Pons (tissue), 1 donor: Measurements from ENCODE around the gene MEGF6.

Experiments
- DNase-seq: peaks from one replicate; pipeline ENCODE4 v3.0.0-alpha.2; 2016; ENCODE audit warnings: low spot score

Gene MEGF6

DNA sequence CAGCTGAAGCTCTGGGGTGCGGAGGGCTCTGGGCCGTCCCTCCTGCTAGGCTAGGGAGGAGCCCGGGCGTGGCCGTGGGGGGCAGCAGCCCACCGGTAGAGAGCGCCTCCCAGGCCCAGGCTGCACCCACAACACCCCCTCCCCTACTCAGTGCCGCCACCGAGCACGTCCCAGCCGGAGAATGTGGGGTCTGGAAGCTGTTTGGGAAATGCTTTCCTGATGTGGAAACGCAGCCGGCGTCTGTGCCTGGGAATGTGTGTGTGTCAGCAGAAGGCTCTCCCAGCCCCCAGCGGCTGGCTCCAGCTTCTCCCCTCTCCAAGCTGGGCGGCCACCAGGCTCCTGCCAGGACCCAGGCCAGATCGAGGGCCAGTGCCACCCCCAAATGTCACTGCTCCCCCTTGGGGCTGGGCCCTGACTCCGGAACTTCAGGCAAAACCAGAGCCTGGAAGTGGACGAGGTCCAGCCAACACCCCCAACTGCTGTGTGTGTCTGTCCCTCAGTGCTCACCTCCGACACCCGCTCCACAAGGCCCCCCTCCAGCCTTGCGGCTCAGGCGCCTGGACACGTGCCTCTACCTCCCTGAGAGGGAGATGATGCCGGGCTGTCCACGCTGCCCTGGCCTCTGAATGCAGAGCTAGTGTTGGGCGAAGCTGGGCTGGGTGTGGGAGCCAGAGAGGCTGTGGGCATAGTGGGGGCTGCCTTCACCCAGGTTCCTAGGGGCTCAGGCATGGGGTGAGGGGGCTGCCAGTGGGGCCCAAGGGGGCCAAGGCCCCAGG is 74.7 kb downstream of the MEGF6 start:
- DNase-seq = no peak

DNA sequence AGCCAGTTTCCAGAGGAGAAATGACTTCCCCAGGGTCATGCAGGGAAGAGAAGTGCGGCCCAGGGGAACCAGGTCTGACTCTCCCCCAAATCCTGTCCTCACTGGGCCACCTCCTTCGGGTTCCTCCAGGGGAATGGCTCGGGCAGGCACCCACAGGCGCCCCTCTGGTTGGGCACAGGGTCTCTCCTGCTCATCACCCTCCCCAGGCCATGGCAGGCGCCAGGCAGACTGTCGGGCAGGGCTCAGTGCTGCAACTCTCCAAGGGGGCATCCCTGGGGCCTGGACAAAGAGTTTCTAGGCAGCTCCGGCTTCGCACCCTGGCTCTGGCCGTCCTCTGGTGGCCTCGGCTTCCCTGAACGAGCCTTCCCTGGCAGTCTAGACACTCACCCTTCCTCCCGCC is 75.6 kb downstream of the MEGF6 start:
- no peak for DNase-seq

- no peak for DNase-seq
Measured at GRCh38 chr1:3534803-3535637, 76.3 kb downstream of the MEGF6 start.

GRCh38 chr1:3533067-3534048 is 78.0 kb downstream of the MEGF6 start:
- no peak for DNase-seq

GRCh38 chr1:3531928-3532327 is 79.4 kb downstream of the MEGF6 start:
- no peak for DNase-seq

GRCh38 chr1:3530926-3531818 is 80.1 kb downstream of the MEGF6 start:
- DNase-seq = no peak

DNA sequence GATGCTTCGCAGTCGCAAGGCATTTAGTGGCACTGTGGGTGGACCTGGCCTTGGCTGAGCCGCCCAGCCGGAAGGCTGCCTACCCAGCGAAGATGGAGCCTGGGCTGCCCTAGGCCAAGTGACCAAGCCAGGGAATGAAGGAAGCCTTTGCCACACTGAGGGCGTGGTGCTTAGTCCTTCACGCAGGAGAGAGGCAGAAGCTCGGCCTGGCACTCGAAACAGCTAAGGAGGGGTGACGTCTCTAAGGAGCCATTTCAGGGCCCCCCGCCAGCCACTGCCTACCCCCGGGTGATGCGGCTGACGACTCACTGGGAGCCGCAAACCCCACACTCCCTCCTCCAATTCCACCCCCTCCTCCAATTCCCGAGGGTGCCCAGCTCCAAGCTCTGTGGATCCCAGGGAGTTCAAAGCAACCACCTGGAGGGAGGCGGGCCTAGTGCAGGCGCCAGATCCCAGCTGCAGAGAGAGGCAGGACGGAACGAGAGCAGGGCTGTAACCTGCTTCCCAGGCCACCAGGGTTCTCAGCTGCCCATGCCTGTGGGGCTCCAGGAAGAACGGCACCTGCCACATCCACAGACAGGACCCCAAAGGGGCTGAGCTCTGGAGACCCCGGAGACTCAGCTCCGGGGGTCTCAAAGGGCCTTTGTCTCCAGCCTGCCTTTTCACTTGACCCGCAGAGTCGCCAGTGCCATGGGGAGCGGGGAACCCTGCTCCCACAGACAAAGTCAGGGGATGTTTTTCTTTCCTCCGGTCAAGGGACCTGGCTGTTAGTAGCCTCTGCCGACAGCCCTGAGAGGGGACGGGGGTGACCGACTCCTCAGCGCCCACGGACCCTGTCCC is 81.0 kb downstream of the MEGF6 start:
- DNase-seq = no peak

GRCh38 chr1:3529099-3529729 is 82.1 kb downstream of the MEGF6 start:
- DNase-seq = peak; percentile 28

DNA sequence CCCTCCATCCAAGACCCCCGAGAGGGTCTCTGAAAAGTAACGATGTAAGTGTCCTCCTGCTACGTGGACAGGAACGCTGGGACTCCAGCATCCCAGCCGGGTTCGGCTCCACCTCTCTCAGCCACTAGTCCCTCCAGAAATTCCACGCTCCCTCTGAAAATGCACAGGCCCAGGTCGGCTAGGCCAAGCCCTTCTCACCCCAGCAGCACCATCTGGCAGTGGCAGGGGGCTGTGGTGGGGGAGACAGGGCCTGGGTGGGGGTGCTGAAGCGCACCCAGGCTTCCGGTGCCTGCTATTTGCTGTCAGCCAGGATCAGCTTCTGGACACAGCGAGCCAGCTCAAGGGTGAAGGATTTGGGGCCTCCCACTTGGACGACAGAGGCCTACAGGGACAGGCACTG is 83.5 kb downstream of the MEGF6 start:
- no peak for DNase-seq

DNA sequence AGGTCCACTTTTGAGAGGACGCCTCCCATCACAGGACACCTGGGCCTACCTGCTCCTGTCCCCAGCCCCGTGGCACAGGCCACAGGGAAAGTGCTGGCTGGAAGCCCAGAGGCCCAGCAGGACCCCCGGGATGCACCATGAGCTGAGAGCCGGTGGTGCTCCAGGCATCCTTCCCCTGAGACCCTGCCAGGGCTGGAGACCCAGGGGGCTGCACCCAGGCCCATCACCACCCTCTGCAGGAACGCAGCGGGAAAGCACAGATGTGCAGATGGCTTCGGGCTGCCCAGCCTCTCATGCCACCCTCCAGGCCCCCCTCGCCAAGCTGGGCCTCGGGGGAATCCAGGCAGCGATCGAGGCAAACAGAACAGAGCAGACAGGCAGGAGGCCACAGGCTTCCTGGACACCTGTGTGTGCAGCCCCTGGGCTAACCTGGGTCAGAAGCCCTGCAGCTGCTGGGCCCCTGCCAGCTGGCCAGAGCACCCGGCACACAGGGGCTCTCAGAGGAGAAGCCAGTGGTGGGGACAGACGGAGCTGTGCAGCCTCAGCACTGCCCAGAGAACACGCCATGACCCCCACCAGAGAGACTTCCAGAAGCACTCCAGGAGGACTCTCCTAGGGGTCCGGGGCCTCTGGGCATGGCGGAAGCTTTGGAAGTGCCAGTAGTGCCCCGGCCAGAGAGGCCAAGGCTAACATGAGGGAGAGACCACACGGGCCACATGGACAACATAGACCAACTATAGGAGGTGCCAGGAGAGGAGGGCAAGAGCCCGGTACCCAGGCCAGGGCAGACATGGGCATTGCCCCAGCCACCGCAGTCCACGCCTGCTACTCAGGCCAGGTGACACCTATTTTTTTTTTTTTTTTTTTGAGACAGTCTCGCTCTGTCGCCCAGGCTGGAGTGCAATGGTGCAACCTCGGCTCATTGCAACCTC is 85.5 kb downstream of the MEGF6 start:
- DNase-seq = no peak

DNA sequence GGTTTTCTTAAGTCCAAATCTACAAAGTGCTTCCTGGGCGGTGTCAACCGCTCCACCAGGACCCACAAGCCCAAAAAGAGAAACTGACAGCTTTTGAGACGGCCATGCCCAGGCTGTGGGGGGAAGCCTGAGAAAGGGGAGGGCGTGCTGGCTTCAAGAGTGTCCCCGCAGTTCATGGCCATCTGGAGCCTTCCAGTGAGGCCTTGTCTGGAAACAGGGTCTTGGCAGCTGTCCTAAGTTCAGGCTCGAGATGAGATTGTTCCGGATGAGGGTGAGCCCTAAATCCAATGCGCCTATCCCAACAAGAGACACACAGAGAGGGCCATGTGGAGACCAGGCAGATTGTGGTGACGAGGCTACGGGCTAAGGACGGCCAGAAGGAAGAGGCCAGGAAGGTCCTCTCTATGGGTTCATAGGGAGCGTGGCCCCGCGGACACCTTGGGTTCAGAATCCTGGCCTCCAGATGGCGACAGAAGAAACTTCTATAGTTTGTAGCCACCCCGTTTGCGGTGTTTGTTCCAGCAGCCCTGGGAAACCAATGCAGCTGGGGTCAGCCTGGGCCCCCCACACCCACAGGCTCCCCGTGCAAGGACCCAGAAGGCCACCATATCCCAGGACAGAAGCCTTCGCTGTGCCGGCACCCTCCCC is 86.6 kb downstream of the MEGF6 start:
- no peak for DNase-seq

DNA sequence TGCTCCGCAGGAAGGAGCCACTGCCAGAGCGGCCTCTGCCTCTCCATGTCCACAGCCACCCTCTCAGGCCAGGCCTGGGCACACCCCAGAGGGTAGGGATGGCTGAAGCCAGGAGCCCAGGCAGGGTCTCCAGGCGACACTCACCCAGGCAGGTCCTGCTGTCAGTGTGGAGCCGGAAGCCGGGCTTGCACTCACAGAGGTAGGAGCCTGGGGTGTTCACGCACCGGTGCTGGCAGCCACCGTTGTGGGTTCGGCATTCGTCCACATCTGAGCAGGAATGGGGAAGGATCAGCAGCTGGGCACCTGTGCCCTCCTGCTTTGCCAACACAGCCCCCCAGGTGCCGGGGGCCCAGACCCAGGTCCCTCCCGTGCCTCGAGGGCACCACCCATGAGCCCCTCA is 87.3 kb downstream of the MEGF6 start:
- DNase-seq = no peak

DNA sequence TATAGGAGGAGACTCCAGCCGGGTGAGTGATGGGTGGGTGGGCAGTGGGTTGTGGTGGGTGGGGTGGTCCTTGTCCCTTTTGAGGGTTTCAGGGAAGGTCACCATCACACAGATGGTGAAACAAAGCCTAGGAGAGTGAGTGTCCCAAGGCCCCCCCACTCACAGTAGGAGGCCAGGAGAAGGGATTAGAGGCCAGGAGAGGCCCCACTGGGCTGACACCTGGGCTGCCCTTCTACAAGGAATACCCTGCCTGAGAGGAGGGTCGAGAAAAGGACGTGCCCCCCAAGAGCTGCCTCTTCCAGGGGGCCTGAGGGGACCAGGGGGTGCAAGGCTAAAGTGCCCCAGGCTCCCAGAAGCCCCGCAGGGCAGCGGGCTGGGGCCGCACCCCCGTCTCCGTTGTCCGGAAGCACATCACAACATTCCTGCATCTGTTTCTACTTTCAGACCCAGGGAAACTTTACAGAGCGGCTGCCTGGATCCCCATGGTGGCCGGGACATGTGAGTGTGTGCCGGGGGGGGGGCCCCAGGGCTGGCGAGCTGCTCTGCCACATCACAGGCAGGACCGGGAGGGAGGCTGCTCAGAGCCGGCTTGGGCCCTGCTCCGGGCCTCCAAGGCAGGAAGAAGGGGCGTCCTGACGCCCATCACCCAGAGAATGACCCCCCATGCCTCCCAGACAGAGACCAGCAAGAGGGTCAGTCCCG is 88.6 kb downstream of the MEGF6 start:
- no peak for DNase-seq

DNA sequence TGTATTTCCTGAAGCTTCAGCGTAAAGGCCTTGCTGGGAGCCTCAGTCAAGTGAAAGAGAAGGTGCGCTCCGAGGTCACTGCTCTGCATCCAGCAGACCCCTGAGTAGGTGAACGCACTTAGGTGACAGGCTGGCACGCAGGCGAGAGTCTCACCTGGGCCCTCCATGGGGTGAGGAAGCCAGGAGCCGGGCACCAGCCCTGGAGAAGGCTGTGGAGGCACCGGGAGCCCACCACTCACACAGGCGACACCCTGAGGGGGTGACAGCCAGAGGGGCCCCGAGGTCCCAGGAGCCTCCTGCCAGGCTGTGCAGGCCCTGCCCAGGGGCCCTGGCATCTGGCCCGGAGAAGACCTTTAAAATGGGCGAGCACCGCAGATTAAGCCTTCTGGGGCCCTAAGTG is 89.2 kb downstream of the MEGF6 start:
- no peak for DNase-seq

- DNase-seq = no peak
Measured at GRCh38 chr1:3521426-3521825, 89.9 kb downstream of the MEGF6 start.

- no peak for DNase-seq
Measured at GRCh38 chr1:3520419-3521378, 90.6 kb downstream of the MEGF6 start.
